H9 (cell line): Measurements from ENCODE around the gene TMEM273. TPM values are rescaled to one million over a fixed set of nuclear protein-coding genes. Genes with fewer than 3 reads are reported as not detected.

ENCODE experiments used
- DNase-seq: peaks from one replicate; pipeline ENCODE4 v3.0.0-alpha.2; 2017
- H2AFZ ChIP-seq: one replicate; pipeline ENCODE4 v1.6.1; 2013; ENCODE audit warnings: mild to moderate bottlenecking, low read length, control low read depth, moderate library complexity
- H2AK5ac ChIP-seq: 2 replicates; pipeline ENCODE4 v1.6.1; 2013; ENCODE audit warnings: low read length, control low read depth, mixed read lengths; ENCODE audit not compliant: insufficient read length
- H2BK120ac ChIP-seq: one replicate; pipeline ENCODE4 v1.6.1; 2013; ENCODE audit warnings: low read depth, mild to moderate bottlenecking, low read length, control low read depth, inconsistent platforms; ENCODE audit not compliant: poor library complexity, severe bottlenecking
- H2BK12ac ChIP-seq: 2 replicates; pipeline ENCODE4 v1.6.1; 2013; ENCODE audit warnings: low read length, control low read depth, mixed read lengths, low read depth; ENCODE audit not compliant: insufficient read length
- H2BK15ac ChIP-seq: 2 replicates; pipeline ENCODE4 v1.6.1; 2013; ENCODE audit warnings: low read depth, low read length, control low read depth
- H2BK20ac ChIP-seq: one replicate; pipeline ENCODE4 v1.6.1; 2013; ENCODE audit warnings: low read depth, mild to moderate bottlenecking, low read length, control low read depth, inconsistent platforms; ENCODE audit not compliant: poor library complexity, severe bottlenecking
- H2BK5ac ChIP-seq: 2 replicates; pipeline ENCODE4 v1.6.1; 2013; ENCODE audit warnings: low read length, control low read depth, mixed read lengths; ENCODE audit not compliant: insufficient read length
- H3K14ac ChIP-seq: 2 replicates; pipeline ENCODE4 v1.6.1; 2013; ENCODE audit warnings: low read length, control low read depth; ENCODE audit not compliant: insufficient read depth
- H3K18ac ChIP-seq: 2 replicates; pipeline ENCODE4 v1.6.1; 2013; ENCODE audit warnings: low read depth, mild to moderate bottlenecking, mixed read lengths, low read length, control low read depth; ENCODE audit not compliant: insufficient read length
- H3K23ac ChIP-seq: 2 replicates; pipeline ENCODE4 v1.6.1; 2013; ENCODE audit warnings: low read length, control low read depth, mixed read lengths, low read depth; ENCODE audit not compliant: insufficient read length
- H3K23me2 ChIP-seq: 2 replicates; pipeline ENCODE4 v1.6.1; 2013; ENCODE audit warnings: low read depth, mild to moderate bottlenecking, mixed read lengths, low read length, control low read depth; ENCODE audit not compliant: insufficient read length, poor library complexity, severe bottlenecking
- H3K27ac ChIP-seq: 2 replicates; pipeline ENCODE4 v1.5.1; 2013; ENCODE audit warnings: low read length, control low read depth, mixed read lengths, low read depth; ENCODE audit not compliant: insufficient read length
- H3K27me3 ChIP-seq: 2 replicates; pipeline ENCODE4 v1.6.1; 2013; ENCODE audit warnings: low read length, control low read depth, inconsistent platforms; ENCODE audit not compliant: insufficient read depth
- H3K4ac ChIP-seq: 2 replicates; pipeline ENCODE4 v1.6.1; 2013; ENCODE audit warnings: low read depth, mild to moderate bottlenecking, control low read depth, inconsistent platforms, low read length, moderate library complexity
- H3K4me1 ChIP-seq: 2 replicates; pipeline ENCODE4 v1.6.1; 2013; ENCODE audit warnings: low read length, control low read depth, inconsistent platforms; ENCODE audit not compliant: insufficient read depth
- H3K4me2 ChIP-seq: 2 replicates; pipeline ENCODE4 v1.6.1; 2013; ENCODE audit warnings: low read length, control low read depth, mixed read lengths; ENCODE audit not compliant: insufficient read length, insufficient read depth
- H3K56ac ChIP-seq: 2 replicates; pipeline ENCODE4 v1.6.1; 2013; ENCODE audit warnings: low read depth, mild to moderate bottlenecking, mixed read lengths, low read length, control low read depth; ENCODE audit not compliant: insufficient read length
- H3K79me1 ChIP-seq: 2 replicates; pipeline ENCODE4 v1.6.1; 2013; ENCODE audit warnings: low read depth, mild to moderate bottlenecking, moderate library complexity, low read length, control low read depth, inconsistent platforms; ENCODE audit not compliant: insufficient read depth, poor library complexity, severe bottlenecking
- H3K79me2 ChIP-seq: 2 replicates; pipeline ENCODE4 v1.6.1; 2013; ENCODE audit warnings: low read length, control low read depth, inconsistent platforms; ENCODE audit not compliant: insufficient read depth
- H3K9ac ChIP-seq: 2 replicates; pipeline ENCODE4 v1.6.1; 2013; ENCODE audit warnings: low read length, control low read depth, mixed read lengths; ENCODE audit not compliant: insufficient read length; ENCODE audit errors: extremely low read depth
- H3K9me3 ChIP-seq: one replicate; pipeline ENCODE4 v1.6.1; 2013; ENCODE audit warnings: low read depth, low read length, inconsistent platforms; ENCODE audit not compliant: control insufficient read depth
- H3T11ph ChIP-seq: one replicate; pipeline ENCODE4 v1.6.1; 2013; ENCODE audit warnings: mild to moderate bottlenecking, low read length, control low read depth, inconsistent platforms
- H4K20me1 ChIP-seq: one replicate; pipeline ENCODE4 v1.6.1; 2013; ENCODE audit not compliant: control insufficient read depth, insufficient read length, insufficient read depth
- H4K5ac ChIP-seq: 2 replicates; pipeline ENCODE4 v1.6.1; 2013; ENCODE audit warnings: low read depth, mild to moderate bottlenecking, mixed read lengths, low read length, control low read depth; ENCODE audit not compliant: insufficient read length
- H4K8ac ChIP-seq: replicated peaks from 2 replicates; pipeline ENCODE4 v1.6.1; 2013; ENCODE audit warnings: low read length, control low read depth, mixed read lengths, low read depth; ENCODE audit not compliant: insufficient read length
- H4K91ac ChIP-seq: 2 replicates; pipeline ENCODE4 v1.6.1; 2013; ENCODE audit warnings: low read depth, mild to moderate bottlenecking, moderate library complexity, mixed read lengths, low read length, control low read depth; ENCODE audit not compliant: insufficient read length
- H3K27ac Mint-ChIP-seq, 3 experiments: 2 replicates in 2 of 3; 3 replicates in 1 of 3; pipeline ENCODE4 v1.8.0; 2020 to 2021; ENCODE audit warnings: mixed read lengths in 3 of 3, mild to moderate bottlenecking in 1 of 3, moderate library complexity in 1 of 3
- H3K27me3 Mint-ChIP-seq: 2 replicates; pipeline ENCODE4 v1.8.0; 2021; ENCODE audit warnings: low read depth, mild to moderate bottlenecking, moderate library complexity, mixed read lengths
- H3K36me3 Mint-ChIP-seq, 3 experiments: 2 replicates in 2 of 3; 3 replicates in 1 of 3; pipeline ENCODE4 v1.8.0; 2020 to 2021; ENCODE audit warnings: low read depth in 3 of 3, mixed read lengths in 3 of 3; ENCODE audit not compliant: insufficient read depth in 1 of 3
- H3K4me1 Mint-ChIP-seq, 2 experiments: 2 replicates each; pipeline ENCODE4 v1.8.0; 2020; ENCODE audit warnings: mixed read lengths in 2 of 2
- H3K4me3 Mint-ChIP-seq, 2 experiments: 2 replicates in 1 of 2; 3 replicates in 1 of 2; pipeline ENCODE4 v1.8.0; 2020 to 2021; ENCODE audit warnings: mild to moderate bottlenecking in 2 of 2, mixed read lengths in 2 of 2, moderate library complexity in 1 of 2
- H3K9me3 Mint-ChIP-seq, 2 experiments: 2 replicates in 1 of 2; 3 replicates in 1 of 2; pipeline ENCODE4 v1.8.0; 2020; ENCODE audit warnings: mild to moderate bottlenecking in 2 of 2, mixed read lengths in 2 of 2, moderate library complexity in 1 of 2
- CTCF ChIP-seq: fragments of 200-600 bp; sonication (generic); conservative IDR thresholded peaks from 3 replicates; pipeline ENCODE4 v1.8.0; 2021; ENCODE audit warnings: antibody characterized with exemption, mild to moderate bottlenecking
- WGBS: extraction: QIAGEN DNeasy Blood & Tissue Kit; methylation state at CpG from one replicate; pipeline ENCODE4 v1.1.7; 2013; ENCODE audit warnings: missing lambda C conversion rate, low lambda C conversion rate, mixed read lengths; ENCODE audit not compliant: insufficient read length; ENCODE audit errors: extremely low coverage; 5-methylcytosine and 5-hydroxymethylcytosine counted together
- total RNA-seq: library from RNA; stranded (reverse); gene quantifications from 2 replicates; pipeline ENCODE4 v1.2.1, GENCODE V29; 2021

TMEM273 gene
- total RNA-seq, 1 experiment from 2014 or later, result not detected

- Histone ChIP-seq H3K4me2 (no peak overlapping the region), H3K23ac (no peak overlapping the region), H3K18ac (no peak overlapping the region), H3K9me3 (no peaks in the 10 kb centered on the region), H2AK5ac (no peak overlapping the region), H2BK20ac (no peak overlapping the region), H3K4ac (no peak overlapping the region), H3K14ac (no peak overlapping the region), H3K9ac (no peak overlapping the region), H4K91ac (no peak overlapping the region), H3K23me2 (no peaks in the 10 kb centered on the region), H4K5ac (no peak overlapping the region), H2AFZ (no peak overlapping the region), H3K4me1 (no peaks in the 10 kb centered on the region), H3K27me3 (no peaks in the 10 kb centered on the region), H4K8ac (no peak overlapping the region), H3K56ac (no peak overlapping the region), H2BK12ac (no peak overlapping the region), H3T11ph (no peak overlapping the region), H3K27ac (no peak overlapping the region), H2BK15ac (no peak overlapping the region), H4K20me1 (no peaks in the 10 kb centered on the region), H3K79me2 (no peaks in the 10 kb centered on the region), H2BK5ac (no peak overlapping the region), H3K79me1 (no peaks in the 10 kb centered on the region), H2BK120ac (no peak overlapping the region)
- peaks cover 13% of the 10 kb centered on the region for H3K27me3 Mint-ChIP-seq
- no peak overlapping the region for H3K27ac Mint-ChIP-seq
- no peaks in the 10 kb centered on the region for H3K4me1 Mint-ChIP-seq
- WGBS, result no CpG with 5 or more reads among the region's 4 CpGs
- no peak for TF ChIP-seq CTCF
- no peak overlapping the region for H3K4me3 Mint-ChIP-seq
- DNase-seq, result no peak
- no peaks in the 10 kb centered on the region for H3K36me3 Mint-ChIP-seq
- peaks cover 0 to 2% of the 10 kb centered on the region in 2 experiments; a peak in 2 of 5 replicates for H3K9me3 Mint-ChIP-seq
Measured at GRCh38 chr10:49128854-49129253, 59.3 kb downstream of the TMEM273 start.
